Esophagus (tissue), 2 donors: ENCODE data around the gene FRMPD4. TPM values are rescaled to one million over a fixed set of nuclear protein-coding genes. Genes with fewer than 3 reads are reported as not detected.

ENCODE experiments used
- H3K27ac ChIP-seq, 2 donors: one replicate each; pipeline ENCODE4 v1.5.1; 2013; ENCODE audit warnings: low read depth in 2 of 2, mild to moderate bottlenecking in 2 of 2, inconsistent platforms in 1 of 2, low read length in 1 of 2, moderate library complexity in 1 of 2
- H3K27me3 ChIP-seq, 2 donors: one replicate each; pipeline ENCODE4 v1.6.1; 2013; ENCODE audit warnings: low read length in 2 of 2, control low read depth in 1 of 2, mild to moderate bottlenecking in 1 of 2; ENCODE audit not compliant: insufficient read depth in 2 of 2, control insufficient read depth in 1 of 2
- H3K36me3 ChIP-seq, 2 donors: one replicate each; pipeline ENCODE4 v1.6.1; 2013; ENCODE audit warnings: low read length in 1 of 2; ENCODE audit not compliant: control insufficient read depth in 2 of 2, insufficient read depth in 2 of 2
- H3K4me1 ChIP-seq, 2 donors: one replicate each; pipeline ENCODE4 v1.6.1; 2013; ENCODE audit warnings: low read length in 1 of 2; ENCODE audit not compliant: control insufficient read depth in 2 of 2, insufficient read depth in 2 of 2
- H3K4me3 ChIP-seq, 2 donors: one replicate each; pipeline ENCODE4 v1.5.1; 2013; ENCODE audit warnings: low read length in 2 of 2, mild to moderate bottlenecking in 2 of 2, low read depth in 1 of 2, moderate library complexity in 1 of 2
- H3K9me3 ChIP-seq, 2 donors: one replicate each; pipeline ENCODE4 v1.6.1; 2013; ENCODE audit warnings: mild to moderate bottlenecking in 2 of 2, low read depth in 1 of 2, low read length in 1 of 2, moderate library complexity in 1 of 2; ENCODE audit not compliant: control insufficient read depth in 2 of 2, insufficient read depth in 1 of 2
- WGBS, 2 donors: extraction: QIAGEN DNeasy Blood & Tissue Kit; methylation state at CpG; one replicate each; pipeline ENCODE4 v1.1.7; 2013; 5-methylcytosine and 5-hydroxymethylcytosine counted together
- polyA plus RNA-seq, 2 donors: library from polyadenylated mRNA; stranded (reverse); fragments of 200-250 nt; gene quantifications; one replicate each; pipeline ENCODE4 v1.2.3, GENCODE V29; 2013
- donor health status: healthy with polysubstance abuse.
- donor health status: Bipolar disorder and iron deficiency.

The FRMPD4 gene
- polyA plus RNA-seq, 2 donors = under 0.01 TPM; not detected in 1

GRCh38 chrX:12700745-12701144 lies 562.5 kb downstream of the FRMPD4 start:
- no peaks in the 10 kb centered on the region for H3K36me3 ChIP-seq
- no peaks in the 10 kb centered on the region for H3K4me1 ChIP-seq
- H3K27me3 ChIP-seq = no peaks in the 10 kb centered on the region
- no peaks in the 10 kb centered on the region for H3K9me3 ChIP-seq
- no peak overlapping the region for H3K27ac ChIP-seq
- WGBS, 2 donors = 43 to 51% methylated on average over 4 of the region's 4 CpGs
- no peak overlapping the region for H3K4me3 ChIP-seq

- no peaks in the 10 kb centered on the region for H3K4me1 ChIP-seq
- no peak overlapping the region for H3K4me3 ChIP-seq
- no peaks in the 10 kb centered on the region for H3K36me3 ChIP-seq
- no peaks in the 10 kb centered on the region for H3K9me3 ChIP-seq
- H3K27me3 ChIP-seq = no peaks in the 10 kb centered on the region
- no peak overlapping the region for H3K27ac ChIP-seq
- 10 to 29% methylated on average over 18 of the region's 18 CpGs for WGBS, 2 donors
Measured at GRCh38 chrX:12701628-12702027, 563.4 kb downstream of the FRMPD4 start.

GRCh38 chrX:12702509-12703091 lies 564.3 kb downstream of the FRMPD4 start:
- no peaks in the 10 kb centered on the region for H3K9me3 ChIP-seq
- H3K27ac ChIP-seq = no peak overlapping the region
- no peak overlapping the region for H3K4me3 ChIP-seq
- H3K27me3 ChIP-seq = no peaks in the 10 kb centered on the region
- WGBS, 2 donors = 57 to 75% methylated on average over 3 of the region's 3 CpGs
- H3K4me1 ChIP-seq = no peaks in the 10 kb centered on the region
- no peaks in the 10 kb centered on the region for H3K36me3 ChIP-seq

GRCh38 chrX:12704706-12705105 lies 566.4 kb downstream of the FRMPD4 start:
- Histone ChIP-seq H3K4me3 (no peak overlapping the region), H3K4me1 (no peaks in the 10 kb centered on the region), H3K27me3 (no peaks in the 10 kb centered on the region), H3K9me3 (no peaks in the 10 kb centered on the region), H3K27ac (no peak overlapping the region), H3K36me3 (no peaks in the 10 kb centered on the region)
- WGBS, 2 donors = 86 to 87% methylated on average over 7 of the region's 7 CpGs

GRCh38 chrX:12709047-12709446 lies 570.8 kb downstream of the FRMPD4 start:
- no peaks in the 10 kb centered on the region for H3K27me3 ChIP-seq
- no peaks in the 10 kb centered on the region for H3K4me1 ChIP-seq
- 74 to 95% methylated on average over 9 of the region's 9 CpGs for WGBS, 2 donors
- no peak overlapping the region for H3K4me3 ChIP-seq
- H3K36me3 ChIP-seq = no peaks in the 10 kb centered on the region
- H3K27ac ChIP-seq = no peak overlapping the region
- H3K9me3 ChIP-seq = no peaks in the 10 kb centered on the region

- H3K27ac ChIP-seq = no peak overlapping the region
- 52 to 54% methylated on average over 4 of the region's 4 CpGs for WGBS, 2 donors
- no peak overlapping the region for H3K4me3 ChIP-seq
- no peaks in the 10 kb centered on the region for H3K9me3 ChIP-seq
- H3K27me3 ChIP-seq = no peaks in the 10 kb centered on the region
- H3K4me1 ChIP-seq = no peaks in the 10 kb centered on the region
- no peaks in the 10 kb centered on the region for H3K36me3 ChIP-seq
Measured at GRCh38 chrX:12711435-12712040, 573.3 kb downstream of the FRMPD4 start.

GRCh38 chrX:12716574-12716973 lies 578.3 kb downstream of the FRMPD4 start:
- no peak overlapping the region for H3K27ac ChIP-seq
- H3K9me3 ChIP-seq = no peaks in the 10 kb centered on the region
- H3K36me3 ChIP-seq = no peaks in the 10 kb centered on the region
- no peak overlapping the region for H3K4me3 ChIP-seq
- 91 to 92% methylated on average over 15 of the region's 15 CpGs for WGBS, 2 donors
- H3K4me1 ChIP-seq = no peaks in the 10 kb centered on the region
- no peaks in the 10 kb centered on the region for H3K27me3 ChIP-seq

- Histone ChIP-seq H3K4me1 (no peaks in the 10 kb centered on the region), H3K27me3 (no peaks in the 10 kb centered on the region), H3K36me3 (no peaks in the 10 kb centered on the region), H3K27ac (no peak overlapping the region), H3K9me3 (no peaks in the 10 kb centered on the region), H3K4me3 (no peak overlapping the region)
Measured at GRCh38 chrX:12719837-12720236, 581.6 kb downstream of the FRMPD4 start.

GRCh38 chrX:12721042-12721441 lies 582.8 kb downstream of the FRMPD4 start:
- no peaks in the 10 kb centered on the region for H3K9me3 ChIP-seq
- H3K4me1 ChIP-seq = no peaks in the 10 kb centered on the region
- H3K27me3 ChIP-seq = peaks cover 0 to 4% of the 10 kb centered on the region in 2 donors
- H3K27ac ChIP-seq = no peak overlapping the region
- 55 to 66% methylated on average over 8 of the region's 8 CpGs for WGBS, 2 donors
- H3K4me3 ChIP-seq = no peak overlapping the region
- H3K36me3 ChIP-seq = no peaks in the 10 kb centered on the region

- H3K9me3 ChIP-seq = no peaks in the 10 kb centered on the region
- 88 to 90% methylated on average over 1 of the region's 1 CpG for WGBS, 2 donors
- H3K4me3 ChIP-seq = no peak overlapping the region
- H3K27ac ChIP-seq = no peak overlapping the region
- H3K27me3 ChIP-seq = peaks cover 0 to 4% of the 10 kb centered on the region in 2 donors
- H3K4me1 ChIP-seq = no peaks in the 10 kb centered on the region
- no peaks in the 10 kb centered on the region for H3K36me3 ChIP-seq
Measured at GRCh38 chrX:12722314-12722713, 584.0 kb downstream of the FRMPD4 start.
